GM18861 (cell line): Measurements from ENCODE around the gene USP9X.
A peak's percentile ranks its signal among the peaks of the same experiment; 100 is the strongest.
"Not testable (repeated sequence)": the region's sequence is repeated elsewhere in the genome, so short reads cannot be mapped to it uniquely, and the experiment has no call there.

Experiments
- ATAC-seq: cut with Tn5 transposase; IDR thresholded peaks from one replicate; pipeline ENCODE4 v1.9.1; 2021; ENCODE audit not compliant: unreplicated experiment

USP9X gene

GRCh38 chrX:41084893-41085511 lies at the start of gene USP9X:
USP9X (plus strand) TSS chrX:41085445; CDS start chrX:41123629, 38,184 bp downstream.
- ATAC-seq = peak; percentile 32

GRCh38 chrX:41035582-41035981 lies 49.7 kb upstream of the USP9X start:
- no peak for ATAC-seq

GRCh38 chrX:41036668-41037326 lies 48.4 kb upstream of the USP9X start:
- no peak for ATAC-seq

- no peak for ATAC-seq
These were observed 42.0 kb upstream of the USP9X start for GRCh38 chrX:41043196-41043595.

- no peak for ATAC-seq
These were observed 41.4 kb upstream of the USP9X start for GRCh38 chrX:41043674-41044345.

GRCh38 chrX:41045960-41046567 lies 39.2 kb upstream of the USP9X start:
- no peak for ATAC-seq

- ATAC-seq = no peak
These were observed 37.2 kb upstream of the USP9X start for GRCh38 chrX:41047878-41048534.

- ATAC-seq = no peak
These were observed 34.9 kb upstream of the USP9X start for GRCh38 chrX:41050359-41050758.

- ATAC-seq = no peak
These were observed 34.0 kb upstream of the USP9X start for GRCh38 chrX:41051288-41051687.

GRCh38 chrX:41055740-41056139 lies 29.5 kb upstream of the USP9X start:
- no peak for ATAC-seq

- ATAC-seq = not testable (repeated sequence)
These were observed 22.0 kb upstream of the USP9X start for GRCh38 chrX:41063276-41063675.

GRCh38 chrX:41064018-41064417 lies 21.2 kb upstream of the USP9X start:
- ATAC-seq = no peak

- ATAC-seq = no peak
These were observed 18.9 kb upstream of the USP9X start for GRCh38 chrX:41066391-41066790.

- ATAC-seq = no peak
These were observed 18.3 kb upstream of the USP9X start for GRCh38 chrX:41066969-41067368.

- no peak for ATAC-seq
These were observed 17.5 kb upstream of the USP9X start for GRCh38 chrX:41067721-41068120.

- ATAC-seq = no peak
These were observed 8.5 kb upstream of the USP9X start for GRCh38 chrX:41076742-41077141.

GRCh38 chrX:41081821-41082220 lies 3.4 kb upstream of the USP9X start:
- no peak for ATAC-seq

- ATAC-seq = no peak
These were observed 2.5 kb upstream of the USP9X start for GRCh38 chrX:41082783-41083182.

- ATAC-seq = peak; percentile 57
These were observed 977 bp upstream of the USP9X start for GRCh38 chrX:41084044-41084892.

- ATAC-seq = peak; percentile 20
These were observed 250 bp downstream of the USP9X start for GRCh38 chrX:41085512-41085877.
